Effector memory CD8-positive, alpha-beta T cell (primary cell): ENCODE measurements around the gene SEC63.
"Not testable (repeated sequence)": the region's sequence is repeated elsewhere in the genome, so short reads cannot be mapped to it uniquely, and the experiment has no call there.

Source experiments
- ATAC-seq: fragments of 150-1000 bp; cut with Tn5 transposase; replicated peaks from 2 replicates; pipeline ENCODE4 v1.10.0; 2021; ENCODE audit warnings: mild to moderate bottlenecking, moderate library complexity
- DNase-seq, 3 experiments: peaks; one replicate each; pipeline ENCODE4 v3.0.0; 2021
- H3K27ac Mint-ChIP-seq, 2 donors: one replicate each; pipeline ENCODE4 v1.8.0; 2022; ENCODE audit warnings: mild to moderate bottlenecking in 2 of 2, mixed read lengths in 2 of 2, moderate library complexity in 2 of 2
- H3K27me3 Mint-ChIP-seq, 2 donors: one replicate each; pipeline ENCODE4 v1.8.0; 2022; ENCODE audit warnings: mixed read lengths in 2 of 2
- H3K36me3 Mint-ChIP-seq: one replicate; pipeline ENCODE4 v1.8.0; 2022; ENCODE audit warnings: mild to moderate bottlenecking, moderate library complexity, mixed read lengths; ENCODE audit not compliant: insufficient read depth
- H3K4me1 Mint-ChIP-seq, 2 donors: one replicate each; pipeline ENCODE4 v1.8.0; 2022; ENCODE audit warnings: low read depth in 2 of 2, mixed read lengths in 2 of 2
- H3K4me3 Mint-ChIP-seq, 2 donors: one replicate each; pipeline ENCODE4 v1.8.0; 2022; ENCODE audit warnings: mild to moderate bottlenecking in 2 of 2, mixed read lengths in 2 of 2, moderate library complexity in 2 of 2
- H3K9me3 Mint-ChIP-seq, 2 donors: one replicate each; pipeline ENCODE4 v1.8.0; 2022; ENCODE audit warnings: mixed read lengths in 2 of 2

The SEC63 gene

DNA sequence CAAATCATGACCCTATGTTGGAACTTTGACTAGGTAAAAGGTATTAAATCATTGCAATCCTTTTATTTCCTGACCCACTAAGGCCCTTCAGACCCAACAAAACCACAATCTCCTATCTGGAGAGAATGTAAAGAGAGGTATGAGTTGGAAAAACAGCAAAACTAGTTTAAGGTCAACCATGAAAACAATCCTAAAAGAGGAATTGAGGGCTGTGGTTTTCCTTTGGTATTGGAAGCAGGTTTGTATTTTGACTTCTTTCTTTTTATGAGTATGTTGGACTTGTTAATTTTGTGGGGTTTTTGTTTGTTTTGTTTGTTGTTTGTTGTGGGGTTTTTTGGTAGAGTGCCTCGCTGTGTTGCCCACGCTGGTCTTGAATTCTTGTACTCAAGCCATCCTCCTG is 4.7 kb upstream of the SEC63 start:
- Mint-ChIP-seq H3K36me3 (peaks cover 7% of the 10 kb centered on the region), H3K27ac (no peak overlapping the region), H3K4me1 (no peaks in the 10 kb centered on the region), H3K9me3 (no peaks in the 10 kb centered on the region), H3K27me3 (no peaks in the 10 kb centered on the region), H3K4me3 (no peak overlapping the region)
- DNase-seq (no peak), ATAC-seq (no peak)

DNA sequence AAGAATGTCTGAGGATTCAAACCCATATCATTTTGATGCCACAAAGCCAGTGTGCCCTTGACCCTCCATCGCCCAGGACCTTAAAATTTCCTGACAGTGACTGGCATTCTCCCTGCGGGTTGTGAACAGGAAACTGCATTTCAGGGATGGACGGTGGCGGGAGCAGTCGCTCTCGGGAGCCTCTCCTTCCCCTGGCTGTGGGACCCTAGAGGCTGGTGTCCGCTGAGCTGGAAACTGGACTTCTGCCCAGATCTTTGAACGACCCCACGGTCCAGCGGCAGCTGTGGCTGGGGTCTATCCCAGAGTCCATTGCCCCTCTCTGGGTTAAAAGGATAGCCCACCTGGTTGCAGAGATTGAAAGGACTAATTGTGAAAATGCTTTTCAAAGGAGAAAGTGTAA is 1.4 kb upstream of the SEC63 start:
- no peak for DNase-seq
- Mint-ChIP-seq H3K36me3 (peaks cover 14% of the 10 kb centered on the region), H3K27me3 (no peaks in the 10 kb centered on the region), H3K27ac (no peak overlapping the region), H3K4me3 (peak overlapping the region; percentile 90 to 99), H3K4me1 (peaks cover 20 to 25% of the 10 kb centered on the region in 2 donors), H3K9me3 (no peaks in the 10 kb centered on the region)
- no peak for ATAC-seq

DNA sequence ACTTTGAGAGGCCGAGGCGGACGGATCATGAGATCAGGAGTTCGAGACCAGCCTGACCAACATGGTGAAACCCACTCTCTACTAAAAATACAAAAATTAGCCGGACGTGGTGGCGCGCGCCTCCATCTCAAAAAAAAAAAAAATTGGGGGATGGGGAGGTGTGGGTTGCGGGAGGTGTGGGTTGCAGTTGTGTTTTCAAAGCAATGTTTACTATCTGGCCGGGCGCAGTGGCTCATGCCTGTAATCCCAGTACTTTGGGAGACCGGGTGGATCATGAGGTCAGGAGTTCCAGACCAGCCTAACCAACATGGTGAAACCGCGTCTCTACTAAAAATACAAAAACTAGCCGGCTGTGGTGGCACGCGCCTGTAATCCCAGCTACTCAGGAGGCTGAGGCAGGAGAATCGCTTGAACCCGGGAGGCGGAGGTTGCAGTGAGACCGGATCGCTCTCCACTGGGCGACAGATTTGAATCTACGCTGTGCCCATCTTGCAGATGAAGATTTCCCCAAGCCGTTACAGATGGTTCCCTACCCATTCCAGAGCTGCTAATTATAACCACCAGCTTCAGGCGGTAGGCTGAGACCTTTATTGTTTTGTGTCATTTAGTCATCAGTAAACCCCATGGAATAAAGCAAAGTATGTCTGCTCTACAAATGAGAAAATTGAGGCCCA is 818 bp upstream of the SEC63 start:
- not testable (repeated sequence) for H3K27ac Mint-ChIP-seq, ATAC-seq, DNase-seq, H3K27me3 Mint-ChIP-seq, H3K9me3 Mint-ChIP-seq
- peaks cover 14% of the 10 kb centered on the region for H3K36me3 Mint-ChIP-seq
- H3K4me1 Mint-ChIP-seq: peaks cover 20 to 25% of the 10 kb centered on the region in 2 donors
- peak overlapping the region; percentile 90 to 99 for H3K4me3 Mint-ChIP-seq

GRCh38 chr6:107957308-107957908 is 600 bp downstream of the SEC63 start:
- ATAC-seq (peak; percentile 42), DNase-seq (peak; percentile 37 to 45 (median 43))
- H3K27ac Mint-ChIP-seq: peak overlapping the region; percentile 91 to 95
- H3K27me3 Mint-ChIP-seq: no peaks in the 10 kb centered on the region
- H3K36me3 Mint-ChIP-seq: peaks cover 14% of the 10 kb centered on the region
- peak overlapping the region; percentile 90 to 99 for H3K4me3 Mint-ChIP-seq
- peaks cover 20 to 26% of the 10 kb centered on the region in 2 donors for H3K4me1 Mint-ChIP-seq
- H3K9me3 Mint-ChIP-seq: no peaks in the 10 kb centered on the region

- Mint-ChIP-seq H3K4me3 (peak overlapping the region; percentile 90 to 99), H3K27me3 (no peaks in the 10 kb centered on the region), H3K27ac (peak overlapping the region; percentile 91 to 95), H3K36me3 (peaks cover 14% of the 10 kb centered on the region), H3K4me1 (peaks cover 20 to 33% of the 10 kb centered on the region in 2 donors), H3K9me3 (no peaks in the 10 kb centered on the region)
- DNase-seq: no peak
- ATAC-seq: no peak
Observed at GRCh38 chr6:107956586-107957307, 1.3 kb downstream of the SEC63 start.

- DNase-seq: no peak
- Mint-ChIP-seq H3K4me3 (peak overlapping the region; percentile 90 to 99), H3K4me1 (peaks cover 20 to 37% of the 10 kb centered on the region in 2 donors), H3K27ac (peak overlapping the region; percentile 91 to 95), H3K9me3 (no peaks in the 10 kb centered on the region), H3K27me3 (no peaks in the 10 kb centered on the region), H3K36me3 (peaks cover 14% of the 10 kb centered on the region)
- no peak for ATAC-seq
Observed at GRCh38 chr6:107956181-107956580, 1.8 kb downstream of the SEC63 start.

DNA sequence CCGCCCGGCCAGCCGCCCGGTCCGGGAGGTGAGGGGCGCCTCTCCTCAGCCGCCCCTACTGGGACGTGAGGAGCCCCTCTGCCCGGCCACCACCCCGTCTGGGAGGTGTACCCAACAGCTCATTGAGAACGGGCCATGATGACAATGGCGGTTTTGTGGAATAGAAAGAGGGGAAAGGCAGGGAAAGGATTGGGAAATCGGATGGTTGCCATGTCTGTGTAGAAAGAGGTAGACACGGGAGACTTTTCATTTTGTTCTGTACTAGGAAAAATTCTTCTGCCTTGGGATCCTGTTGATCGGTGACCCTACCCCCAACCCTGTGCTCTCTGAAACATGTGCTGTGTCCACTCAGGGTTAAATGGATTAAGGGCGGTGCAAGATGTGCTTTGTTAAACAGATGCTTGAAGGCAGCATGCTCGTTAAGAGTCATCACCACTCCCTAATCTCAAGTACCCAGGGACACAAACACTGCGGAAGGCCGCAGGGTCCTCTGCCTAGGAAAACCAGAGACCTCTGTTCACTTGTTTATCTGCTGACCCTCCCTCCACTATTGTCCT is 4.1 kb downstream of the SEC63 start:
- H3K27me3 Mint-ChIP-seq, H3K27ac Mint-ChIP-seq, H3K4me3 Mint-ChIP-seq, DNase-seq, H3K9me3 Mint-ChIP-seq, ATAC-seq: not testable (repeated sequence)
- H3K36me3 Mint-ChIP-seq: peaks cover 14% of the 10 kb centered on the region
- H3K4me1 Mint-ChIP-seq: peaks cover 31 to 49% of the 10 kb centered on the region in 2 donors

GRCh38 chr6:107943626-107944439 is 14.2 kb downstream of the SEC63 start:
- Mint-ChIP-seq H3K9me3 (no peaks in the 10 kb centered on the region), H3K27ac (peak overlapping the region; percentile 1 to 81), H3K36me3 (peaks cover 5% of the 10 kb centered on the region), H3K27me3 (no peaks in the 10 kb centered on the region), H3K4me3 (peak overlapping the region in 1 of 2 donors; percentile 1), H3K4me1 (peaks cover 47 to 54% of the 10 kb centered on the region in 2 donors)
- DNase-seq: no peak
- ATAC-seq: no peak

GRCh38 chr6:107942142-107942541 is 15.9 kb downstream of the SEC63 start:
- no peaks in the 10 kb centered on the region for H3K27me3 Mint-ChIP-seq
- peaks cover 5% of the 10 kb centered on the region for H3K36me3 Mint-ChIP-seq
- H3K9me3 Mint-ChIP-seq: no peaks in the 10 kb centered on the region
- H3K4me1 Mint-ChIP-seq: peaks cover 33 to 44% of the 10 kb centered on the region in 2 donors
- H3K27ac Mint-ChIP-seq: peak overlapping the region in 1 of 2 donors; percentile 77
- no peak for DNase-seq
- ATAC-seq: no peak
- no peak overlapping the region for H3K4me3 Mint-ChIP-seq

DNA sequence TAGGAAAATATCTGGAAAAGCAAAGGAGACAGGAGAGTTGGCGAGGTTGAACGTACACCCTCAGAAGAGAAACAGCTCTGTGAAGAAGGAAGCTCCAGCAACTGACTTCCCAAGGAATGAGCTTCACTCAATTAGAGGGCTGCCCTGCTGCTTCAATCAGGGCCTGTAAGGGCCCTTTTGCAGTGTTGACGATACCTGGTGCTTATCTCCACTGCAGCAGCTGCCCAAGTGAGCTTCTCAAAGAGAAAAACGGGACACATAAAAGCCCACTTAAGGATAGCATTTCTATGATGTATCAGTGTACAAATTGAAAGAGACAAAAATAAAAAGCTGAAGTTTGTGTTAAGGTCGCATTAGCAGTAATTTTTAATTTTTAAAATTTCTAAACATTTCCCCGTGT is 16.4 kb downstream of the SEC63 start:
- H3K27ac Mint-ChIP-seq: no peak overlapping the region
- DNase-seq (no peak), ATAC-seq (no peak)
- no peak overlapping the region for H3K4me3 Mint-ChIP-seq
- peaks cover 5% of the 10 kb centered on the region for H3K36me3 Mint-ChIP-seq
- H3K9me3 Mint-ChIP-seq: no peaks in the 10 kb centered on the region
- H3K27me3 Mint-ChIP-seq: no peaks in the 10 kb centered on the region
- peaks cover 32 to 42% of the 10 kb centered on the region in 2 donors for H3K4me1 Mint-ChIP-seq

GRCh38 chr6:107941199-107941598 is 16.8 kb downstream of the SEC63 start:
- no peaks in the 10 kb centered on the region for H3K27me3 Mint-ChIP-seq
- H3K4me1 Mint-ChIP-seq: peaks cover 32 to 42% of the 10 kb centered on the region in 2 donors
- peaks cover 5% of the 10 kb centered on the region for H3K36me3 Mint-ChIP-seq
- peak overlapping the region in 1 of 2 donors; percentile 1 for H3K27ac Mint-ChIP-seq
- no peak for DNase-seq
- no peak overlapping the region for H3K4me3 Mint-ChIP-seq
- H3K9me3 Mint-ChIP-seq: no peaks in the 10 kb centered on the region
- ATAC-seq: no peak

- not testable (repeated sequence) for H3K4me3 Mint-ChIP-seq, DNase-seq, H3K9me3 Mint-ChIP-seq, H3K27me3 Mint-ChIP-seq, H3K36me3 Mint-ChIP-seq, ATAC-seq, H3K27ac Mint-ChIP-seq
- peaks cover 19 to 34% of the 10 kb centered on the region in 2 donors for H3K4me1 Mint-ChIP-seq
Observed at GRCh38 chr6:107936910-107937292, 21.1 kb downstream of the SEC63 start.
